Measurements from ENCODE around the gene COL13A1.

DNA sequence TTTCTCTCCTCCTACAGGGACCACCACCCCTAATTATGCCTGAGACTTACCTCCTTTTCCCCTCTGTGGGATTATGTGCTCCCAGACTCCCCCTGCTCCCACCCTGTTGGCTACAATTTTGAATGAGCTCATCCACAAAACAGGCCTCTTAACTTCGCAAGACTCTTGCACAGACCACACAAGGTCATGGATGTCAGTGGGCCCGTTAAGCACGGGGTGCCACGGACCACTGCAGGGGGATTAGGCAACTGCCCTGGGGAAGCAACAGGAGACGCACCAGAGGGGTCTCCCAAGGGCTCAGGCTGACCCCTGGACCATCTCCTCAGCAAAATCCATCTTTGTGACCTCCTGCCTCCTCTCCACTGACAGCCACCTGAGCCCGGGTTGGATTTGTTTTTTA is 42.1 kb upstream of the COL13A1 start:
- TF ChIP-seq, protein P1, sequence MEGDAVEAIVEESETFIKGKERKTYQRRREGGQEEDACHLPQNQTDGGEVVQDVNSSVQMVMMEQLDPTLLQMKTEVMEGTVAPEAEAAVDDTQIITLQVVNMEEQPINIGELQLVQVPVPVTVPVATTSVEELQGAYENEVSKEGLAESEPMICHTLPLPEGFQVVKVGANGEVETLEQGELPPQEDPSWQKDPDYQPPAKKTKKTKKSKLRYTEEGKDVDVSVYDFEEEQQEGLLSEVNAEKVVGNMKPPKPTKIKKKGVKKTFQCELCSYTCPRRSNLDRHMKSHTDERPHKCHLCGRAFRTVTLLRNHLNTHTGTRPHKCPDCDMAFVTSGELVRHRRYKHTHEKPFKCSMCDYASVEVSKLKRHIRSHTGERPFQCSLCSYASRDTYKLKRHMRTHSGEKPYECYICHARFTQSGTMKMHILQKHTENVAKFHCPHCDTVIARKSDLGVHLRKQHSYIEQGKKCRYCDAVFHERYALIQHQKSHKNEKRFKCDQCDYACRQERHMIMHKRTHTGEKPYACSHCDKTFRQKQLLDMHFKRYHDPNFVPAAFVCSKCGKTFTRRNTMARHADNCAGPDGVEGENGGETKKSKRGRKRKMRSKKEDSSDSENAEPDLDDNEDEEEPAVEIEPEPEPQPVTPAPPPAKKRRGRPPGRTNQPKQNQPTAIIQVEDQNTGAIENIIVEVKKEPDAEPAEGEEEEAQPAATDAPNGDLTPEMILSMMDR (IDR thresholded peaks at IDR 0.05) = no peak
- no peak for TF ChIP-seq POLR2A (IDR thresholded peaks at IDR 0.05)

All from breast epithelium (tissue), 3 donors.